Breast epithelium (tissue), 4 donors: Measurements from ENCODE around the gene EMCN. TPM values are rescaled to one million over a fixed set of nuclear protein-coding genes. Genes with fewer than 3 reads are reported as not detected.

Experiments
- DNase-seq, 2 donors: peaks; one replicate each; pipeline ENCODE4 v3.0.0-alpha.2; 2019; ENCODE audit warnings: low spot score in 2 of 2
- H3K27ac ChIP-seq, 2 donors: fragments of 200-600 bp; sonication (generic) in 1 of 2; one replicate each; pipeline ENCODE4 v1.5.1; 2016 to 2019; ENCODE audit warnings: mild to moderate bottlenecking in 1 of 2
- H3K27me3 ChIP-seq, 2 donors: fragments of 200-600 bp; sonication (generic) in 1 of 2; one replicate each; pipeline versions ENCODE4 v1.5.1 to v1.6.0; 2017 to 2019; ENCODE audit warnings: control low read depth in 1 of 2, mild to moderate bottlenecking in 1 of 2
- H3K36me3 ChIP-seq: fragments of 200-600 bp; one replicate; pipeline ENCODE4 v1.5.1; 2019
- H3K4me1 ChIP-seq, 2 donors: fragments of 200-600 bp; sonication (generic); one replicate each; pipeline ENCODE4 v1.5.1; 2016 to 2019; ENCODE audit warnings: control low read depth in 1 of 2
- H3K4me3 ChIP-seq, 3 donors: fragments of 200-600 bp; sonication (generic); 1 replicate in 2 of 3; 2 replicates in 1 of 3; pipeline ENCODE4 v1.5.1; 2016 to 2019; ENCODE audit warnings: mild to moderate bottlenecking in 3 of 3, moderate library complexity in 2 of 3
- H3K9me3 ChIP-seq, 2 donors: fragments of 200-600 bp; sonication (generic) in 1 of 2; one replicate each; pipeline ENCODE4 v1.5.1; 2016 to 2019; ENCODE audit warnings: control low read depth in 1 of 2
- POLR2A ChIP-seq: fragments of 450-650 bp; IDR thresholded peaks from one replicate; pipeline ENCODE4 v1.6.1; 2016; ENCODE audit warnings: antibody characterized with exemption, mild to moderate bottlenecking, moderate library complexity
- POLR2AphosphoS5 ChIP-seq, 3 donors: sonication (generic); formaldehyde crosslinking; IDR thresholded peaks; one replicate each; pipeline ENCODE4 v1.6.1; 2017; ENCODE audit warnings: antibody characterized with exemption in 3 of 3
- intact Hi-C: fragments of 100-400 bp; cut with DNase I; formaldehyde crosslinking; loops from one replicate; pipeline ENCODE4 v1.15.1; 2023; ENCODE audit warnings: low total_unique reads
- total RNA-seq, 3 donors: library from RNA; depleted of rRNA; stranded (reverse); fragments of >200 nt; gene quantifications; one replicate each; pipeline ENCODE4 v1.1.0, GENCODE V29; 2016
- TF ChIP-seq, protein P1 (sequence below), 3 donors: fragments of 450-650 bp; IDR thresholded peaks; one replicate each; pipeline ENCODE4 v1.5.1; 2016 to 2017; ENCODE audit warnings: antibody characterized with exemption in 3 of 3, mild to moderate bottlenecking in 3 of 3, moderate library complexity in 3 of 3

EMCN gene
- total RNA-seq, 3 donors from 2014 or later: 12.0 to 27.5 (median 23.9) TPM

DNA sequence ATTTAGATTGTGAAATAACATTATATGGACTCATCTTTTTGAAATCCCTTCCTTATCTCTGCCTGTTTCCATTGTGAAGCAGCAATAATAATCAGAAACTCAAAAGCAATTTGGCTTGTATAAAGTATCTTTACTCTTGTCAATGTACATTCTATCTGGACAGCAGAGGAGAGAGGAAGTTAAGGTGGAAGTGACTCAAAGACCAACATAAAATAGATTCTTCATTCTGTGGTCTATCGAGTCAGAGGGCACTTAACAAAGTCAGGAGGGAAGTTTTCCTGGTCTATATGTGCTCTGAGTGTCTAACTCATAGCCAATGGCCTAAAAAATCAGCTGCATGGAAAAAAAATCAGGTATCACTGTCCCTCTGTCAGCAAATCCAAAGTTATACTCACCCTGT lies 155.5 kb downstream of the EMCN start:
- TF ChIP-seq POLR2AphosphoS5 (IDR thresholded peaks at IDR 0.05): no peak
- TF ChIP-seq, protein P1, sequence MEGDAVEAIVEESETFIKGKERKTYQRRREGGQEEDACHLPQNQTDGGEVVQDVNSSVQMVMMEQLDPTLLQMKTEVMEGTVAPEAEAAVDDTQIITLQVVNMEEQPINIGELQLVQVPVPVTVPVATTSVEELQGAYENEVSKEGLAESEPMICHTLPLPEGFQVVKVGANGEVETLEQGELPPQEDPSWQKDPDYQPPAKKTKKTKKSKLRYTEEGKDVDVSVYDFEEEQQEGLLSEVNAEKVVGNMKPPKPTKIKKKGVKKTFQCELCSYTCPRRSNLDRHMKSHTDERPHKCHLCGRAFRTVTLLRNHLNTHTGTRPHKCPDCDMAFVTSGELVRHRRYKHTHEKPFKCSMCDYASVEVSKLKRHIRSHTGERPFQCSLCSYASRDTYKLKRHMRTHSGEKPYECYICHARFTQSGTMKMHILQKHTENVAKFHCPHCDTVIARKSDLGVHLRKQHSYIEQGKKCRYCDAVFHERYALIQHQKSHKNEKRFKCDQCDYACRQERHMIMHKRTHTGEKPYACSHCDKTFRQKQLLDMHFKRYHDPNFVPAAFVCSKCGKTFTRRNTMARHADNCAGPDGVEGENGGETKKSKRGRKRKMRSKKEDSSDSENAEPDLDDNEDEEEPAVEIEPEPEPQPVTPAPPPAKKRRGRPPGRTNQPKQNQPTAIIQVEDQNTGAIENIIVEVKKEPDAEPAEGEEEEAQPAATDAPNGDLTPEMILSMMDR (IDR thresholded peaks at IDR 0.05): no peak
- TF ChIP-seq POLR2A: no peak
- Histone ChIP-seq H3K9me3 (peaks cover 0 to 6% of the 10 kb centered on the region in 2 donors), H3K36me3 (no peaks in the 10 kb centered on the region), H3K4me3 (no peak overlapping the region), H3K27me3 (no peaks in the 10 kb centered on the region), H3K4me1 (no peaks in the 10 kb centered on the region), H3K27ac (no peak overlapping the region)
- no peak for DNase-seq
- intact Hi-C loops: no loop called here

GRCh38 chr4:100361336-100361735 lies 156.5 kb downstream of the EMCN start:
- H3K27ac ChIP-seq: no peak overlapping the region
- intact Hi-C loops: no loop called here
- H3K4me1 ChIP-seq: no peaks in the 10 kb centered on the region
- no peak for DNase-seq
- no peaks in the 10 kb centered on the region for H3K36me3 ChIP-seq
- H3K9me3 ChIP-seq: peaks cover 0 to 11% of the 10 kb centered on the region in 2 donors
- TF ChIP-seq, protein P1 (IDR thresholded peaks at IDR 0.05): no peak
- TF ChIP-seq POLR2A (no peak), POLR2AphosphoS5 (IDR thresholded peaks at IDR 0.05) (no peak)
- no peak overlapping the region for H3K4me3 ChIP-seq
- H3K27me3 ChIP-seq: no peaks in the 10 kb centered on the region

DNA sequence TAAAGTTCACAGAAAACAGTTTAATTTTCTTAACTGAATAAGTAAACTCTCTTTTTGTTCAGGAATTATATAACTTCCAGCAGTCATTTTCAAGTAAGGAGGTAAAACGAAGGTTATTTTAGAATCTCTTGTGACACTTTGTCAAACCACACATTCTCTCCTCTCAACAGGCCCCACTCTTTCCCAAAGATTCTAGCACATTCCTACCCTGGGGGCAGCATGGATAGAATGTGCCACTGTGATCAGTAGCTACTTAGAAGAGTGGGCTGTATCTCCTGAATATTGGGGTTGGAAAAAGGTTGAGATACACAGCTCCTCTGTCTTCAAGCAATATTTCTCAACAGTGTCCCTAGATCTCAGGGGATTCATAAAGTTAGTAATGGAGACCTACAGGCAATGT lies 157.6 kb downstream of the EMCN start:
- Histone ChIP-seq H3K4me1 (no peaks in the 10 kb centered on the region), H3K27ac (no peak overlapping the region), H3K9me3 (peaks cover 0 to 11% of the 10 kb centered on the region in 2 donors), H3K36me3 (no peaks in the 10 kb centered on the region), H3K4me3 (no peak overlapping the region), H3K27me3 (no peaks in the 10 kb centered on the region)
- no peak for DNase-seq
- TF ChIP-seq POLR2A (no peak), POLR2AphosphoS5 (IDR thresholded peaks at IDR 0.05) (no peak)
- TF ChIP-seq, protein P1 (IDR thresholded peaks at IDR 0.05): no peak
- intact Hi-C loops: no loop called here

- no peak for DNase-seq
- no peaks in the 10 kb centered on the region for H3K36me3 ChIP-seq
- TF ChIP-seq POLR2AphosphoS5 (IDR thresholded peaks at IDR 0.05) (no peak), POLR2A (no peak)
- TF ChIP-seq, protein P1 (IDR thresholded peaks at IDR 0.05): no peak
- no peaks in the 10 kb centered on the region for H3K4me1 ChIP-seq
- intact Hi-C loops: loop anchor here (10.0 kb wide), 1 partner anchor 815 kb away; no protein-coding TSS in a partner anchor
- H3K27me3 ChIP-seq: no peaks in the 10 kb centered on the region
- no peak overlapping the region for H3K4me3 ChIP-seq
- no peak overlapping the region for H3K27ac ChIP-seq
- H3K9me3 ChIP-seq: peaks cover 0 to 11% of the 10 kb centered on the region in 2 donors
Measured at GRCh38 chr4:100359441-100359840, 158.4 kb downstream of the EMCN start.

DNA sequence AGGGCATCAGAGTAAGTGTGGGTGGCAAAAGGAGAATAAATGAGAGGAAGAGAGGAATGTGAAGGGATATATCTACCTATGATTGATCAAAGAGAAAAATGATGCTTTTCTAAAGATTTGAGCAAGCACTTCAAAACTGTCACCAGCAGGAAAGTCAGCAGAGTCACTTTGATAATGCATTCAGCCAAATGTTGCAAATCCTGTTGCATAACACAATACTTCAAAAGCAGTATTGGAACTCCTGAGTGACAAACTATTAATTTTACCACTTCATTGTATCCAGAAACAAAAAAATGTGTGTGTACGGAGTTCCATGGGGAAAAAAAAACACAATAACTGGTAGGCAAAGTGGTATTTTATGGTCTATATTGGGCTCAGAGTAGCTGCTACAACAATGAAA lies 160.3 kb downstream of the EMCN start:
- TF ChIP-seq POLR2AphosphoS5 (IDR thresholded peaks at IDR 0.05) (no peak), POLR2A (no peak)
- TF ChIP-seq, protein P1 (IDR thresholded peaks at IDR 0.05): no peak
- intact Hi-C loops: loop anchor here (10.0 kb wide), 1 partner anchor 813 kb away; no protein-coding TSS in a partner anchor
- H3K4me3 ChIP-seq: no peak overlapping the region

More for the DNA sequence above, 160.3 kb downstream of the EMCN start:
- H3K27ac ChIP-seq: no peak overlapping the region
- H3K27me3 ChIP-seq: no peaks in the 10 kb centered on the region
- H3K9me3 ChIP-seq: peaks cover 0 to 11% of the 10 kb centered on the region in 2 donors
- H3K36me3 ChIP-seq: no peaks in the 10 kb centered on the region
- no peaks in the 10 kb centered on the region for H3K4me1 ChIP-seq
- no peak for DNase-seq
